C4-2B (cell line): ENCODE results near the gene EHD2.

Experiments used
- CTCF ChIP-seq: fragments of 450-650 bp; conservative IDR thresholded peaks from 2 replicates; pipeline ENCODE4 v1.5.1; 2017; ENCODE audit warnings: mild to moderate bottlenecking
- ZFX ChIP-seq: fragments of 450-650 bp; IDR thresholded peaks from 2 replicates; pipeline ENCODE4 v1.6.1; 2017

GRCh38 chr19:47742634-47743033 lies 29.4 kb downstream of the EHD2 start:
- TF ChIP-seq CTCF (no peak), ZFX (no peak)
